Endothelial cell of umbilical vein (primary cell): ENCODE results near the gene AGO1. TPM values are rescaled to one million over a fixed set of nuclear protein-coding genes. Genes with fewer than 3 reads are reported as not detected.

Experiments
- BruUV-seq: library from RNA; stranded (reverse); fragments of 400-500 nt; replicated peaks from 2 replicates; lab custom pipeline; 2021; lab: Mats Ljungman, UMichigan
- CTCF ChIA-PET: fragments of 300-600, 350-600 bp; sonication (Branson Sonifier 250); formaldehyde crosslinking; loops from one replicate; lab custom pipeline; 2021; ENCODE audit warnings: antibody characterized with exemption, inconsistent platforms; lab: Charles Lee
- POLR2A ChIA-PET: fragments of 300-600, 350-600 bp; sonication (Branson Sonifier 250); formaldehyde crosslinking; loops from one replicate; lab custom pipeline; 2021; ENCODE audit warnings: antibody characterized with exemption, inconsistent platforms; lab: Charles Lee
- DNase-seq: peaks from one replicate; pipeline ENCODE4 v3.0.0-alpha.2; 2011; ENCODE audit warnings: low read depth, low spot score
- FAIRE-seq: peaks from 2 replicates; lab custom pipeline; 2011; peaks lifted over from hg19 to GRCh38; lab: Jason Lieb, UNC
- H2AFZ ChIP-seq: 2 replicates; pipeline ENCODE4 v1.6.0; 2012; ENCODE audit warnings: low read depth, low read length, control low read depth, inconsistent platforms
- H3K27ac ChIP-seq: 2 replicates; pipeline ENCODE4 v1.5.1; 2011; ENCODE audit warnings: low read depth, mild to moderate bottlenecking, control low read depth, low read length, moderate library complexity; ENCODE audit not compliant: insufficient read depth
- H3K27me3 ChIP-seq, 2 experiments: 2 replicates each; pipeline versions ENCODE4 v1.6.0 to v1.6.1; 2011; ENCODE audit warnings: low read length in 2 of 2, mixed read lengths in 1 of 2; ENCODE audit not compliant: control insufficient read depth in 2 of 2, insufficient read depth in 2 of 2
- H3K36me3 ChIP-seq, 2 experiments: 2 replicates in 1 of 2; 3 replicates in 1 of 2; pipeline ENCODE4 v1.5.1; 2011; ENCODE audit warnings: low read length in 2 of 2, mild to moderate bottlenecking in 1 of 2, moderate library complexity in 1 of 2; ENCODE audit not compliant: control insufficient read depth in 2 of 2, insufficient read depth in 2 of 2; ENCODE audit errors: extremely low read depth in 1 of 2
- H3K4me1 ChIP-seq: 3 replicates; pipeline ENCODE4 v1.5.1; 2011; ENCODE audit warnings: mild to moderate bottlenecking, low read length; ENCODE audit not compliant: control insufficient read depth, insufficient read depth; ENCODE audit errors: extremely low read depth
- H3K4me2 ChIP-seq: 2 replicates; pipeline ENCODE4 v1.6.1; 2011; ENCODE audit warnings: low read length, control low read depth, mixed read lengths; ENCODE audit not compliant: insufficient read depth
- H3K4me3 ChIP-seq, 3 experiments: fragments of 200-600 bp in 1 of 3; sonication (generic), shearing (Covaris generic) in 1 of 3; replicated peaks in 1 of 3; 2 replicates each; pipeline ENCODE4 v1.5.1; 2011 to 2016; ENCODE audit warnings: control low read depth in 3 of 3, low read length in 3 of 3, mild to moderate bottlenecking in 2 of 3, inconsistent platforms in 1 of 3, low read depth in 1 of 3, moderate library complexity in 1 of 3; ENCODE audit not compliant: insufficient read depth in 1 of 3
- H3K79me2 ChIP-seq: 2 replicates; pipeline ENCODE4 v1.6.0; 2012; ENCODE audit warnings: low read length, inconsistent platforms; ENCODE audit not compliant: control insufficient read depth, insufficient read depth
- H3K9ac ChIP-seq: replicated peaks from 2 replicates; pipeline ENCODE3; 2011; ENCODE audit warnings: low read length, control low read depth; ENCODE audit not compliant: insufficient read depth; ENCODE audit errors: extremely low read depth
- H3K9me1 ChIP-seq: replicated peaks from 3 replicates; pipeline ENCODE4 v1.6.0; 2011; ENCODE audit warnings: mild to moderate bottlenecking, low read length; ENCODE audit not compliant: control insufficient read depth, insufficient read depth; ENCODE audit errors: extremely low read depth
- H3K9me3 ChIP-seq: replicated peaks from 2 replicates; pipeline ENCODE4 v1.5.1; 2012; ENCODE audit warnings: low read length, inconsistent platforms; ENCODE audit not compliant: control insufficient read depth, insufficient read depth
- H4K20me1 ChIP-seq: replicated peaks from 2 replicates; pipeline ENCODE3; 2011; ENCODE audit warnings: mild to moderate bottlenecking, low read length; ENCODE audit not compliant: control insufficient read depth, insufficient read depth; ENCODE audit errors: extremely low read depth
- CTCF ChIP-seq, 2 donors: IDR thresholded peaks; 1 replicate in 1 of 2; 2 replicates in 1 of 2; pipeline ENCODE4 v1.5.1; 2011; ENCODE audit warnings: low read length in 2 of 2, mild to moderate bottlenecking in 2 of 2, moderate library complexity in 2 of 2, control low read depth in 1 of 2, inconsistent platforms in 1 of 2, low read depth in 1 of 2; ENCODE audit not compliant: insufficient read depth in 1 of 2; ENCODE audit errors: extremely low read depth in 1 of 2
- EZH2 ChIP-seq: IDR thresholded peaks from 2 replicates; pipeline ENCODE4 v1.6.1; 2012; ENCODE audit warnings: borderline replicate concordance, low read depth, mild to moderate bottlenecking, moderate library complexity, low read length, inconsistent platforms; ENCODE audit not compliant: severe bottlenecking
- FOS ChIP-seq: IDR thresholded peaks from 2 replicates; pipeline ENCODE4 v1.6.1; 2011; ENCODE audit warnings: mild to moderate bottlenecking, low read length, moderate library complexity, borderline replicate concordance; ENCODE audit not compliant: insufficient read depth
- GATA2 ChIP-seq: IDR thresholded peaks from 2 replicates; pipeline ENCODE4 v1.7.0; 2011; ENCODE audit warnings: low read depth, mild to moderate bottlenecking, moderate library complexity, mixed read lengths, low read length; ENCODE audit not compliant: insufficient read length, insufficient read depth
- JUN ChIP-seq: IDR thresholded peaks from 2 replicates; pipeline ENCODE4 v1.6.1; 2011; ENCODE audit warnings: borderline replicate concordance, low read depth; ENCODE audit not compliant: insufficient read length, insufficient read depth
- MYC ChIP-seq: IDR thresholded peaks from one replicate; pipeline ENCODE4 v1.6.1; 2011; ENCODE audit warnings: mild to moderate bottlenecking, low read depth, low read length
- POLR2A ChIP-seq: IDR thresholded peaks from 2 replicates; pipeline ENCODE4 v1.6.1; 2012; ENCODE audit warnings: low read depth, mild to moderate bottlenecking, control low read depth, low read length
- POLR2AphosphoS5 ChIP-seq: IDR thresholded peaks from 2 replicates; pipeline ENCODE4 v1.6.1; 2012; ENCODE audit warnings: low read depth, mild to moderate bottlenecking, control low read depth, low read length, moderate library complexity; ENCODE audit not compliant: insufficient read depth
- dilution Hi-C: fragments of 300-500 bp; cut with MboI; formaldehyde crosslinking; loops from one replicate; pipeline ENCODE4 v1.15.0; 2019; ENCODE audit warnings: low sequenced_read_pairs; ENCODE audit not compliant: extremely low pct_ligation_motif_present
- intact Hi-C: fragments of 100-400 bp; cut with micrococcal nuclease; formaldehyde crosslinking; loops from one replicate; pipeline ENCODE4 v1.10.0; 2022
- polyA plus RNA-seq, 4 experiments: library from polyadenylated mRNA; depleted of rRNA in 3 of 4; stranded (reverse) in 3 of 4; unstranded in 1 of 4; fragments of >200 nt; gene quantifications; 2 replicates each; pipeline versions ENCODE4 v1.2.1 to v1.2.3, GENCODE V29; 2011 to 2012; ENCODE audit warnings: missing spikeins in 1 of 4
- total RNA-seq: library from RNA; stranded (reverse); gene quantifications from 2 replicates; pipeline ENCODE4 v1.2.3, GENCODE V29; 2021
- TF ChIP-seq, protein P1 (sequence below): IDR thresholded peaks from 2 replicates; pipeline ENCODE4 v1.6.1; 2011; ENCODE audit not compliant: insufficient read depth, insufficient read length

Gene AGO1
- total and polyA plus RNA-seq, 2 donors (not counting 3 experiments of a cell fraction or from before 2014, with no cell fraction given): 10.8 to 31.0 TPM

- no peaks in the 10 kb centered on the region for H3K9me1 ChIP-seq
- FAIRE-seq (no peak), DNase-seq (no peak)
- H3K27ac ChIP-seq: no peak overlapping the region
- ChIA-PET CTCF (interaction anchor here (1.8 kb wide), 1 partner anchor 20 kb away, joined by 4 read pairs; the partner anchor contains the start of gene AGO1), POLR2A (no interaction called here)
- no peak overlapping the region for H3K4me2 ChIP-seq
- dilution Hi-C loops: no loop called here
- H4K20me1 ChIP-seq: no peaks in the 10 kb centered on the region
- TF ChIP-seq FOS: no peak
- TF ChIP-seq GATA2: no peak
- TF ChIP-seq MYC: no peak
- no peak for TF ChIP-seq POLR2A
- TF ChIP-seq, protein P1, sequence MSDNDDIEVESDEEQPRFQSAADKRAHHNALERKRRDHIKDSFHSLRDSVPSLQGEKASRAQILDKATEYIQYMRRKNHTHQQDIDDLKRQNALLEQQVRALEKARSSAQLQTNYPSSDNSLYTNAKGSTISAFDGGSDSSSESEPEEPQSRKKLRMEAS: no peak
- no peak for TF ChIP-seq CTCF (IDR thresholded peaks at IDR 0.05; ENCODE audit: extremely low read depth in 1 of 2, insufficient read depth in 1 of 2, low read depth in 1 of 2, low read length in 2 of 2)
- TF ChIP-seq EZH2: no peak
- TF ChIP-seq JUN: no peak
- TF ChIP-seq POLR2AphosphoS5: no peak
- intact Hi-C loops: no loop called here
- no TSS peak for BruUV-seq
- no peaks in the 10 kb centered on the region for H3K4me1 ChIP-seq
- no peak overlapping the region for H3K4me3 ChIP-seq
- H3K9ac ChIP-seq: no peak overlapping the region
- H3K79me2 ChIP-seq: no peaks in the 10 kb centered on the region
- H3K9me3 ChIP-seq: no peaks in the 10 kb centered on the region
- H3K36me3 ChIP-seq: peaks cover 4 to 21% of the 10 kb centered on the region in 2 experiments
- no peak overlapping the region for H2AFZ ChIP-seq
- H3K27me3 ChIP-seq: no peaks in the 10 kb centered on the region
Measured at GRCh38 chr1:35902671-35903070, 19.7 kb downstream of the AGO1 start.
